Sigmoid colon (tissue), 7 donors: ENCODE data around the gene TNS1. TPM values are rescaled to one million over a fixed set of nuclear protein-coding genes. Genes with fewer than 3 reads are reported as not detected.

ENCODE experiments used
- DNase-seq: peaks from one replicate; pipeline ENCODE4 v3.0.0-alpha.2; 2019
- H3K27ac ChIP-seq, 4 donors: fragments of 200-600 bp; sonication (generic); one replicate each; pipeline ENCODE4 v1.5.1; 2016 to 2019; ENCODE audit warnings: mild to moderate bottlenecking in 1 of 4
- H3K27me3 ChIP-seq, 3 donors: fragments of 200-600 bp; sonication (generic); one replicate each; pipeline ENCODE4 v1.5.1; 2019; ENCODE audit warnings: mild to moderate bottlenecking in 1 of 3
- H3K36me3 ChIP-seq, 4 donors: fragments of 200-600 bp; sonication (generic); one replicate each; pipeline ENCODE4 v1.5.1; 2016 to 2019
- H3K4me1 ChIP-seq, 4 donors: fragments of 200-600 bp; sonication (generic); one replicate each; pipeline ENCODE4 v1.5.1; 2017 to 2019
- H3K4me3 ChIP-seq, 4 donors: fragments of 200-600 bp; sonication (generic); one replicate each; pipeline ENCODE4 v1.5.1; 2017 to 2019; ENCODE audit warnings: mild to moderate bottlenecking in 2 of 4, moderate library complexity in 1 of 4
- H3K9me3 ChIP-seq, 4 donors: fragments of 200-600 bp in 3 of 4; sonication (generic) in 3 of 4; one replicate each; pipeline versions ENCODE4 v1.5.1 to v1.6.1; 2013 to 2019
- EP300 ChIP-seq, 4 donors: sonication (generic); formaldehyde crosslinking; IDR thresholded peaks; one replicate each; pipeline ENCODE4 v1.6.1; 2017; ENCODE audit warnings: antibody characterized with exemption in 4 of 4
- POLR2A ChIP-seq, 2 donors: fragments of 450-650 bp; IDR thresholded peaks; one replicate each; pipeline ENCODE4 v1.6.1; 2016; ENCODE audit warnings: antibody characterized with exemption in 2 of 2, mild to moderate bottlenecking in 2 of 2, moderate library complexity in 2 of 2
- POLR2AphosphoS5 ChIP-seq, 4 donors: sonication (generic); formaldehyde crosslinking; IDR thresholded peaks; one replicate each; pipeline ENCODE4 v1.6.1; 2017; ENCODE audit warnings: antibody characterized with exemption in 4 of 4
- WGBS, 2 donors: extraction: QIAGEN DNeasy Blood & Tissue Kit; methylation state at CpG; one replicate each; pipeline ENCODE4 v1.1.7; 2013; 5-methylcytosine and 5-hydroxymethylcytosine counted together
- intact Hi-C: fragments of 100-400 bp; cut with DNase I; formaldehyde crosslinking; loops from one replicate; pipeline ENCODE4 v1.15.1; 2023
- polyA plus RNA-seq, 3 donors: library from polyadenylated mRNA; stranded (reverse); fragments of 200-250 nt; gene quantifications; one replicate each; pipeline ENCODE4 v1.2.3, GENCODE V29; 2013
- total RNA-seq, 4 donors: library from RNA; depleted of rRNA; stranded (reverse); fragments of >200 nt; gene quantifications; one replicate each; pipeline ENCODE4 v1.1.0, GENCODE V29; 2016
- TF ChIP-seq, protein P1 (sequence below), 4 experiments: fragments of 450-650 bp in 3 of 4; fragments of 200-600 bp in 1 of 4; IDR thresholded peaks; one replicate each; pipeline ENCODE4 v1.5.1; 2016 to 2019; ENCODE audit warnings: antibody characterized with exemption in 4 of 4, mild to moderate bottlenecking in 3 of 4, moderate library complexity in 2 of 4
- donor health status: healthy with polysubstance abuse.
- donor health status: Bipolar disorder and iron deficiency.
- donor health status: healthy.

Gene TNS1
- total and polyA plus RNA-seq, 7 donors: 3.7 to 1,607 (median 444) TPM

DNA sequence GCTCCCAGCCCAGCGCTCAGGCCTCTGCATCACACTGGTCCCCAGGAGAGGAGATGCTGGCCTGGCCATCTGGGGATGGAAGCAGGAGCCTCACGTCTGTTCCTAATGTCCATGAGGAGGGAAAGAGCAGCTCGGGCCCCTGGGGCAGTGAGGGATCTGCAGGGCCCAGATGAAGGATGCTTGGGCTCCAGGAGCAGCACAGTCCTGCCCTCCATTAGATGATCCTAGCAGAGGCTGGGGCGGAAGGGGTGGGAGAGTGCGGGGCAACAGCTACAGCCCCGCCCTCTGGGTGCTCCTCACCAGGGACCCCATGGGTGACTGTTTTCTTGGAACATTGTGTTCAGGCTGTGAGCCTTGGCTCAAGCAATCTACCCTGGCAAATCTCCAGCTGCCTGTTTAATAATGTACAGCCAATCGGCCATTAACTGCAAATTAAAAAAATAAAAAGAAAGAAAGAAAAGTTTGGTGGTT lies 49.7 kb downstream of the TNS1 start:
- Histone ChIP-seq H3K27me3 (no peaks in the 10 kb centered on the region), H3K27ac (peak overlapping the region; percentile 84 to 98 (median 96)), H3K4me3 (no peak overlapping the region), H3K9me3 (no peaks in the 10 kb centered on the region), H3K4me1 (peaks cover 0 to 98% (median 94%) of the 10 kb centered on the region in 4 donors), H3K36me3 (no peaks in the 10 kb centered on the region)
- peak; percentile 90 for DNase-seq
- TF ChIP-seq POLR2A (IDR thresholded peaks at IDR 0.05): no peak
- TF ChIP-seq, protein P1, sequence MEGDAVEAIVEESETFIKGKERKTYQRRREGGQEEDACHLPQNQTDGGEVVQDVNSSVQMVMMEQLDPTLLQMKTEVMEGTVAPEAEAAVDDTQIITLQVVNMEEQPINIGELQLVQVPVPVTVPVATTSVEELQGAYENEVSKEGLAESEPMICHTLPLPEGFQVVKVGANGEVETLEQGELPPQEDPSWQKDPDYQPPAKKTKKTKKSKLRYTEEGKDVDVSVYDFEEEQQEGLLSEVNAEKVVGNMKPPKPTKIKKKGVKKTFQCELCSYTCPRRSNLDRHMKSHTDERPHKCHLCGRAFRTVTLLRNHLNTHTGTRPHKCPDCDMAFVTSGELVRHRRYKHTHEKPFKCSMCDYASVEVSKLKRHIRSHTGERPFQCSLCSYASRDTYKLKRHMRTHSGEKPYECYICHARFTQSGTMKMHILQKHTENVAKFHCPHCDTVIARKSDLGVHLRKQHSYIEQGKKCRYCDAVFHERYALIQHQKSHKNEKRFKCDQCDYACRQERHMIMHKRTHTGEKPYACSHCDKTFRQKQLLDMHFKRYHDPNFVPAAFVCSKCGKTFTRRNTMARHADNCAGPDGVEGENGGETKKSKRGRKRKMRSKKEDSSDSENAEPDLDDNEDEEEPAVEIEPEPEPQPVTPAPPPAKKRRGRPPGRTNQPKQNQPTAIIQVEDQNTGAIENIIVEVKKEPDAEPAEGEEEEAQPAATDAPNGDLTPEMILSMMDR (IDR thresholded peaks at IDR 0.05): no peak
- TF ChIP-seq POLR2AphosphoS5 (IDR thresholded peaks at IDR 0.05): peak in 3 of 4 donors; percentile 34 to 55 (median 47)
- peak in 2 of 4 donors; percentile 61 to 81 for TF ChIP-seq EP300 (IDR thresholded peaks at IDR 0.05)
- WGBS, 2 donors: 80 to 85% methylated on average over 7 of the region's 7 CpGs
- intact Hi-C loops: no loop called here

GRCh38 chr2:217952409-217952808 lies 50.4 kb downstream of the TNS1 start:
- Histone ChIP-seq H3K36me3 (no peaks in the 10 kb centered on the region), H3K27me3 (no peaks in the 10 kb centered on the region), H3K4me1 (peaks cover 0 to 100% (median 99%) of the 10 kb centered on the region in 4 donors), H3K27ac (peak overlapping the region; percentile 84 to 98 (median 96)), H3K4me3 (no peak overlapping the region), H3K9me3 (no peaks in the 10 kb centered on the region)
- 94 to 95% methylated on average over 7 of the region's 7 CpGs for WGBS, 2 donors
- intact Hi-C loops: no loop called here
- peak; percentile 60 for DNase-seq
- TF ChIP-seq, protein P1 (IDR thresholded peaks at IDR 0.05): no peak
- TF ChIP-seq POLR2AphosphoS5 (IDR thresholded peaks at IDR 0.05): no peak
- TF ChIP-seq EP300 (IDR thresholded peaks at IDR 0.05): no peak
- TF ChIP-seq POLR2A (IDR thresholded peaks at IDR 0.05): no peak

GRCh38 chr2:217951521-217952247 lies 51.1 kb downstream of the TNS1 start:
- WGBS, 2 donors: 86 to 88% methylated on average over 11 of the region's 11 CpGs
- Histone ChIP-seq H3K4me1 (peaks cover 0 to 100% (median 99%) of the 10 kb centered on the region in 4 donors), H3K9me3 (no peaks in the 10 kb centered on the region), H3K27ac (peak overlapping the region; percentile 84 to 98 (median 96)), H3K4me3 (no peak overlapping the region), H3K27me3 (no peaks in the 10 kb centered on the region), H3K36me3 (no peaks in the 10 kb centered on the region)
- TF ChIP-seq EP300 (IDR thresholded peaks at IDR 0.05): no peak
- TF ChIP-seq POLR2A (IDR thresholded peaks at IDR 0.05): no peak
- no peak for TF ChIP-seq POLR2AphosphoS5 (IDR thresholded peaks at IDR 0.05)
- TF ChIP-seq, protein P1 (IDR thresholded peaks at IDR 0.05): no peak
- intact Hi-C loops: no loop called here
- DNase-seq: peak; percentile 65

DNA sequence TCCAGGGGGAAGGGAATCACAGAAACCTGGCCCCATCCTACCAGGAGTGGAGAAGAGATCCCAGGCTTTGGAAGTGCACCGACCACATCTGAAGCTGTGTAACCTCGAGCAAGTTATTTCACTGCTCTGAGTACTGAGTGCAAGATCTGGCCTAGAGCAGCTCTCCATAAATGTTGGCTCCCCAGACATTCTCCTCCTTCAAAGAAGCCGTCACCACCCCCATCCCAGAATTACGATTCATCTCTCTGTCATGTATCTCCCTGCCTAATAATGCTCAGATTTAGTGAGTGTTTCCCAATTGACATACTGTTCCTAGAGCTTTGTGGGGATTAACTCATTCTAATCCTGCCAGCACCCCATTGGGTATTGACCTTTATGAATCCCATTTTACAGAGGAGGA lies 51.7 kb downstream of the TNS1 start:
- 85 to 86% methylated on average over 4 of the region's 4 CpGs for WGBS, 2 donors
- Histone ChIP-seq H3K27ac (peak overlapping the region; percentile 84 to 98 (median 96)), H3K4me3 (peak overlapping the region in 1 of 4 donors; percentile 2), H3K27me3 (no peaks in the 10 kb centered on the region), H3K36me3 (no peaks in the 10 kb centered on the region), H3K9me3 (no peaks in the 10 kb centered on the region), H3K4me1 (peaks cover 0 to 100% (median 100%) of the 10 kb centered on the region in 4 donors)
- TF ChIP-seq POLR2A (IDR thresholded peaks at IDR 0.05) (no peak), POLR2AphosphoS5 (IDR thresholded peaks at IDR 0.05) (no peak), EP300 (IDR thresholded peaks at IDR 0.05) (no peak)
- TF ChIP-seq, protein P1 (IDR thresholded peaks at IDR 0.05): no peak
- no peak for DNase-seq
- intact Hi-C loops: no loop called here
